Effector memory CD4-positive, alpha-beta T cell (primary cell): ENCODE data around the gene RGPD3.
"Not testable (repeated sequence)": the region's sequence is repeated elsewhere in the genome, so short reads cannot be mapped to it uniquely, and the experiment has no call there.

Experiments
- DNase-seq, 3 donors: peaks; one replicate each; pipeline ENCODE4 v3.0.0-alpha.2; 2020
- H3K27ac ChIP-seq: 2 replicates; pipeline ENCODE4 v1.7.0; 2013; ENCODE audit warnings: mild to moderate bottlenecking, low read length, moderate library complexity; ENCODE audit not compliant: insufficient read depth, poor library complexity, severe bottlenecking
- H3K27me3 ChIP-seq: replicated peaks from 2 replicates; pipeline ENCODE4 v1.7.0; 2013; ENCODE audit warnings: mild to moderate bottlenecking, low read length; ENCODE audit not compliant: insufficient read depth, control insufficient read depth, poor library complexity, severe bottlenecking
- H3K36me3 ChIP-seq: 2 replicates; pipeline ENCODE4 v1.7.0; 2013; ENCODE audit warnings: mild to moderate bottlenecking, low read length, moderate library complexity; ENCODE audit not compliant: control insufficient read depth, insufficient read depth
- H3K4me1 ChIP-seq: 2 replicates; pipeline ENCODE4 v1.7.0; 2013; ENCODE audit warnings: low read length, mild to moderate bottlenecking; ENCODE audit not compliant: control insufficient read depth, insufficient read depth, poor library complexity, severe bottlenecking
- H3K4me3 ChIP-seq: 2 replicates; pipeline ENCODE4 v1.7.0; 2013; ENCODE audit warnings: low read length, low read depth, mild to moderate bottlenecking; ENCODE audit not compliant: insufficient read depth, poor library complexity, severe bottlenecking
- H3K9me3 ChIP-seq: 2 replicates; pipeline ENCODE4 v1.7.0; 2013; ENCODE audit warnings: mild to moderate bottlenecking, low read length, moderate library complexity; ENCODE audit not compliant: control insufficient read depth

Gene RGPD3

DNA sequence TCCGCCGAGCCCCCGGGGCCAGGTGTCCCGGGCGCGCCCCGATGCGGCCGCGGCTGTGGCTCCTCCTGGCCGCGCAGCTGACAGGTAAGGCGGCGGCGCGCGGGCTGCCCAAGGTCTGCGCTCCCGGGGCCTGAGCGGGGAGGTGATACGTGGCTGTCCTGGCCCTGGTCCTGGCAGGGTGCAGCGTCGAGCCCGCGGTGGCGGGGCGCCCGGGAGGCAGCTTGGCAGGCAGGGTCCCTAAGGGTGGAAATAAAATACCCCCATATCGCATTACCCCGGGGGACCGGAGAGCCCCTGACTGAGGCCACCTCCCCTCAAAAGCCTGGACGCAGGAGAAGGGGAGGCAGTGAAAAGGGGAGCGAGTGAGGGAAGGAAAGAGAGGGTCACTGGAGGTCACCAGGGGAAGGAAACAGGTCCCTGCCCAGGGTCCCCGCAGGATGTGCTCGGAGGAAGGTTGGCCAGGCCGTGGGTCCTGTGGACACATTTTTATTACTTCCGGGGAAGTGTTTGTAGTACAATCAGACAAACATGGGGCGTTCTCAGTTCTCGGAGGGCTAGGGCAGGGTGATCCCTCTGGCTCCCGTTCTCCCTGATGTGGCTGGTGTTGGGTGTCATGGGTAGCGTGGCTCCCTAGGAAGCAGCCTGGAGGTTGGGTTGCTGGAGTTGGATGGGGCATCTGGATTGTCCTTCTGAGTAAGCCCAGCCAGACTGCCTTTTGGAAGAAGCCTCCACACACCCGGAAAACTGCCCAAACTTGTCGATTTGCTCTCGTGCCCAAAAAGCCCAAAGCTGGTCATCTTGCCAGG lies 19.4 kb upstream of the RGPD3 start:
- not testable (repeated sequence) for DNase-seq, H3K4me3 ChIP-seq, H3K4me1 ChIP-seq

DNA sequence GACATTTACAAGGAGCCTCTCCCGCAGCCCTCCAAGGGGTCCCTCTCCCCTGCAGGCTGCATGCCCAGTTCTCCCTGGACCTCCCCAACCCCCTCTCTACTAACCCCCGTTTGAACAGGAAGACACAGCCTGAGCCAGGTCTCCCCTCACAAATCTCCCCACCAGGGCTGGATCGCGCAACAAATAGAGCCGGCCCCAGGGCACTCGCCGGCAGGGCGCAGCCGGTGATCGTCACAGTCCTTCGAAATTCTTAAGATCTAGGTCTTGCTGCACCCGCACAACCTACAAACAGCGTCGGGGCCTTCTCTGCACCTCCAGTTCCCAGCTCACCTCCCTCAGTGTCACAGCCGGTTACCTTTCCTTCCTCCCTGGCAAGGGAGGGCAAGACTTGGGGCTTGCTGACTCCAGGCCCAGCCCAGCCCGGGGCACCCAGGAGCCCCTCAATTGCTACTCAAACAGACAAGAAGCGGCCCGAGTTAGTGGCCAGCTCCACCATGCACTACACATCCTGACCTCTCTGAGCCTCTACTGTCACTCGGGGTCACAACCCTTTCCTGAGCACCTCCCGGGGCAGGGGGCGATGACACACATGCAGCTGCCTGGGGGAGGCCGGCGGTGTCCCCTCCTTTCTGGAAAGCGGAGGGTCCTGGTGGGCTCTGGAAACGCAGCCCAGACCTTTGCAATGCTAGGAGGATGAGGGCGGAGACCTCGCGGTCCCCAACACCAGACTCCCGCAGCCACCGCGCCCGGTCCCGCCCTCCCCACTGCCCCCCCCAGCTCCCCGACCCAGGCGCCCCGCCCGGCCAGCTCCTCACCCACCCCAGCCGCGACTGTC lies 18.6 kb upstream of the RGPD3 start, which contains the start of gene CD8B2:
Gene CD8B2, plus strand, starts transcription at position 814 of the 835 bp plus-strand sequence. CDS start 63 bp downstream, outside the sequence.
- H3K4me3 ChIP-seq, DNase-seq, H3K36me3 ChIP-seq, H3K27me3 ChIP-seq, H3K4me1 ChIP-seq, H3K27ac ChIP-seq, H3K9me3 ChIP-seq: not testable (repeated sequence)

More for the DNA sequence above, 19.4 kb upstream of the RGPD3 start:
- not testable (repeated sequence) for H3K27ac ChIP-seq, H3K36me3 ChIP-seq, H3K27me3 ChIP-seq, H3K9me3 ChIP-seq

DNA sequence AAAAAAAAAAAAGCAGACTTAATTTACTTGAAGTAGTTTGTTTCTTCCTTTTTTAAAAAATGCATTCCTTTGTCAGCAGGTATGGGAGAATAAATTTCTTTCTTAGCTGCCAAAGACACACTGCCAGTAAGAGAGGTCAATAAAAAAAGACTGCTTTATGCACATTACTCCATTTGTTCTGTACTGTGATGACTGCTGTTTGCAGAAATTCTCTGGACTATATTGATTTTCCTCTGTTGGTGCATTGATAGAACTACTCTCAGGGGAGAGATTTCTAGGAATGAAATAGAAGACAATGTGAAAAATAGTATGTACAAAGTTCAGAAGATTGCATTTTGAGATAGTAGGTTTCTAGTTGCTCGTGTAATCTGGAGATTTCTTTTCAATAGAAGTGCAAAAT lies 11.3 kb upstream of the RGPD3 start:
- not testable (repeated sequence) for H3K9me3 ChIP-seq, H3K4me1 ChIP-seq, H3K4me3 ChIP-seq, H3K36me3 ChIP-seq, H3K27ac ChIP-seq, DNase-seq, H3K27me3 ChIP-seq

DNA sequence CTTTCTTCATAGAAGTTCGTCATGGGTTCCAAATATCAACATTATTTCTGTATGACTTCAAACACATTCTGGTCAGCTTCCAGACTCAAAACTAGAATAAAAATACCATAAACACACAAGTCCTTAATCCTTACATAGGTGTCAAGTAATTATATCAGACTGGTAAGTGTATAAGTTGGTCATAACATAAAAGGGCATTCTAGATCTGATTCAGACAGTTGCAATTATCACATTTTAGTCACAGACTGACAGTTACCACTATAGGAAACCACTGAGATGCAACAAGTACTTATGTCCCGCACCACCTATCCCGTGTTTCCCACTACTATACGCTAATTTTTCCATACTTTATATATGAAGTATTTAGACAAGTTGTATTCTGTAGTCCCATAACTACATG lies 9.4 kb upstream of the RGPD3 start:
- not testable (repeated sequence) for DNase-seq, H3K4me1 ChIP-seq, H3K4me3 ChIP-seq, H3K27me3 ChIP-seq, H3K27ac ChIP-seq, H3K9me3 ChIP-seq, H3K36me3 ChIP-seq

DNA sequence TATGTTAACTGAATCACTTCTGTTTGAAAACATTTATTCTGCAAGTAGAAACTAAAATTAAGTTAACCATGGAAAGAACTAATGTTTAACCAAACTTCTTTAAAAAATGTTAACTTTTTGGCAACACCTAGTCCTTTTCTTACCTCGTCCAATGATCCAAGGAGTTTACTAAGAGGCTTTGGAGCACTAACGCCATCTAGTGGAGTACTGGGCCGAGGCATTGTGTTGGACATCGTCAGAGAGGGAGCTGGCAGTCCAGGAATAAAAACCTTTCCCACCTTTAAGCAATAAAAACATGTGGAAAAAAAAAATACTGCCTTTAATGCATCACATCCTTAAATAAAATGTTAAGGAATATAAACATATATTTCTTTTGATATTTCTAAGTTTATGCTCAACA lies 2.4 kb upstream of the RGPD3 start:
- DNase-seq: peak; percentile 8 to 43 (median 8)

DNA sequence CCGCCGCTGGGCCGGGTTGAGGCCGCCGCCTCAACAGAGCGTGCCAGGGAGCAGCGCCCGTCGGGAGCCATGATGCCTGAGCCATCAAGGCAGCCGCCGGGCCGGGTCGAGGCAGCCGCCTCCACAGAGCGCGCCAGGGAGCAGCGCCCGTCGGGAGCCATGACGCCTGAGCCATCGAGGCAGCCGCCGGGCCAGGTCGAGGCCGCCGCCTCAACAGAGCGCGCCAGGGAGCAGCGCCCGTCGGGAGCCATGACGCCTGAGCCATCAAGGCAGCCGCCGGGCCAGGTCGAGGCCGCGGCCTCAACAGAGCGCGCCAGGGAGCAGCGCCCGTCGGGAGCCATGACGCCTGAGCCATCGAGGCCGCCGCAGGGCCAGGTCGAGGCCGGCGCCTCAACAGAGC lies 697 bp downstream of the RGPD3 start:
- not testable (repeated sequence) for H3K4me3 ChIP-seq, H3K27ac ChIP-seq, H3K36me3 ChIP-seq, H3K27me3 ChIP-seq, H3K9me3 ChIP-seq, DNase-seq, H3K4me1 ChIP-seq

More for the DNA sequence above, 2.4 kb upstream of the RGPD3 start:
- not testable (repeated sequence) for H3K4me1 ChIP-seq, H3K27ac ChIP-seq, H3K27me3 ChIP-seq, H3K4me3 ChIP-seq, H3K9me3 ChIP-seq, H3K36me3 ChIP-seq

DNA sequence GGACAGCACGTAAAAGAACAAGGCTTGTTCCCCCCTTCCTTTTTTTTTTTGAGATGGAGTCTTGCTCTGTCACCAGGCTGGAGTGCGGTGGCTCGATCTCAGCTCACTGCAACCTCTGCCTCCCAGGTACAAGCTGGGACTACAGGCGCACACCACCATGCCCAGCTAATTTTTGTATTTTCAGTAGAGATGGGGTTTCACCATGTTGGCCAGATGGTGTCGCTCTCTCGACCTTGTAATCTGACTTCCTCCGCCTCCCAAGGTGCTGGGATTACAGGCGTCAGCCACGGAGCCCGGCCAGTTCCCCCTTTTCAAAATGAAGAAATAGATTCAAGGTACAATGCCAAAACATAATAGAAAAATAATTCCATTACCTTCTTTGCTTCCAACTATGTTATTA lies 6.3 kb downstream of the RGPD3 start:
- H3K27ac ChIP-seq, H3K36me3 ChIP-seq, DNase-seq, H3K27me3 ChIP-seq, H3K9me3 ChIP-seq, H3K4me3 ChIP-seq, H3K4me1 ChIP-seq: not testable (repeated sequence)

DNA sequence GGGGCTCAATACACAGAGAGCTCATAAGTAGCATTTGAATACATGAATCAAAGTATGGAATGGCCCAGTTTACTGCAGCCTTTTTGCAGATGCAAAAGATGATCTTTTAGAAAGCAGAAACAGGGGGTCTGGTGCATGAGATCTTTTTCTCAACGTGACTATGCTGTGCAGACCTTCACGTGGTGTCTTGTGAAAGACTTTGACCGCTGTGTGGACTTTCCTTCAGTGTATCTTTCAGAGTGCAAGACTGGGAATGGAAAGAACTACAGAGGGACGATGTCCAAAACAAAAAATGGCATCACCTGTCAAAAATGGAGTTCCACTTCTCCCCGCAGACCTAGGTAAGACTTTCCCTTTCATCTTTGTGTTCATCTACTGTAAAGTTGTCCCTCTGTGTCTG lies 77.5 kb downstream of the RGPD3 start:
- not testable (repeated sequence) for H3K27ac ChIP-seq, H3K4me3 ChIP-seq, H3K36me3 ChIP-seq, DNase-seq, H3K27me3 ChIP-seq, H3K9me3 ChIP-seq, H3K4me1 ChIP-seq

DNA sequence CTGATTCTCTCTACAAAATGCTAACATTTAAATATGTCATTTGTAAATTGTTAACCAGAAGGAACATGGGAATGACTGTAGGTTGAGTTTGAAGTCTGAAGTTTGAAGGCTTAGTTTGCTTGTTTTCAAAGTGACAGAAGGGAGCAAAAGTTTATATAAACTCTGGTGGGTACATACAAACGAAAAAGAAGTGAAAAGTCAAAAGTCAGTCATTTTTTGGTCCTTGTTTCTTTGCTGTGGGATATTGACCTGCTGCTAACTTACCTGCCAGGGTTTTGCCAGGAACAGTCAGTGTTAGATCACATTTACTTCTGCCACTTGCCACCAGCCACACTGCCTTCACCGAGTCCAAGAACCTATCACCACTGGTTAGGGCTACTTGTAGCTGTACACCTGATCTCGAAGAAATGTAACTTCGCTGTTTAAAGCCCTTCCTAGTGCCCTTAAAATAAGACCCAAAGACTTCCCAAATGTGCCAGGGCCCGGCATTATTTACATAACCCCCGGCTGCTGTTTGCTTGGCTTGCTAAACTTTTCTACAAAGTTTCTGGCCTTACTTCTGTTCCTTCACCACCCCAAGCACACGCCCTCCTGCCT lies 79.3 kb downstream of the RGPD3 start:
- not testable (repeated sequence) for H3K27ac ChIP-seq, H3K27me3 ChIP-seq, H3K4me3 ChIP-seq, H3K4me1 ChIP-seq, H3K36me3 ChIP-seq, DNase-seq, H3K9me3 ChIP-seq

DNA sequence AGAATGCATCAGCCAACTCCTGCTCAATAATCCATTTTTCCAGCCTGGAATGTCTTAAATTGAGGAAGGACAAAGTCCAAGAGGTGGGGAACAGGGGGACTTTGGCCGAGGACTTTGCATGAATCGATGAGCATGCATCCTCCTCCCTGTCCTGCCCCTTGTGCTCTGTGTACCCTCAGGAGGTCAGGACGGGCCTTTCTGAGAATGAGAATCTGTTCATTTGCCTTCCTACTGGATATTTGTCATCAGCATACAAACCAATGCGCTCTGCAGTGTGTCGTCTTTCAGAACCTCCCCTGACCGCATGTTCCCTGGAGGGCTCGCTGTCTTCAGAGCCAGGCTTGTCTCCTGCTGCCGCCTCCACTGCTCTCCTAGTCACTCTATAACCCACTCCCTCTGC lies 83.7 kb downstream of the RGPD3 start:
- H3K4me3 ChIP-seq, H3K27ac ChIP-seq, H3K4me1 ChIP-seq, DNase-seq, H3K36me3 ChIP-seq, H3K27me3 ChIP-seq, H3K9me3 ChIP-seq: not testable (repeated sequence)
